HepG2 (cell line): ENCODE results near the gene BBIP1.

ENCODE experiments used
- ARNTL ChIP-seq: sonication (generic); formaldehyde crosslinking; IDR thresholded peaks from 2 replicates; pipeline ENCODE4 v1.4.0; 2020; ENCODE audit warnings: mild to moderate bottlenecking, missing genetic modification reagents
- ATF7 ChIP-seq, 2 experiments: fragments of 450-650 bp in 1 of 2; sonication (generic) in 1 of 2; formaldehyde crosslinking in 1 of 2; IDR thresholded peaks; 2 replicates each; pipeline versions ENCODE4 v1.4.0 to v1.6.1; 2016 to 2020; ENCODE audit warnings: antibody characterized with exemption in 1 of 2, mild to moderate bottlenecking in 1 of 2, missing genetic modification reagents in 1 of 2
- DMAP1 ChIP-seq: IDR thresholded peaks from 2 replicates; pipeline ENCODE4 v1.6.1; 2016
- EP300 ChIP-seq, 3 experiments: sonication (generic) in 1 of 3; formaldehyde crosslinking in 1 of 3; IDR thresholded peaks; 2 replicates each; pipeline versions ENCODE4 v1.5.1 to v1.6.1; 2011 to 2020; ENCODE audit warnings: low read depth in 2 of 3, low read length in 2 of 3, borderline replicate concordance in 1 of 3, improper control_type of control experiment in 1 of 3, mild to moderate bottlenecking in 1 of 3, missing genetic modification reagents in 1 of 3, moderate library complexity in 1 of 3
- FOXJ3 ChIP-seq: sonication (generic); formaldehyde crosslinking; IDR thresholded peaks from 2 replicates; pipeline ENCODE4 v1.4.0; 2020; ENCODE audit warnings: missing genetic modification reagents, mild to moderate bottlenecking, borderline replicate concordance
- TGIF2 ChIP-seq: IDR thresholded peaks from 2 replicates; pipeline ENCODE4 v1.6.1; 2016; ENCODE audit warnings: control low read depth, missing compliant biosample characterization
- ZNF678 ChIP-seq: sonication (generic); formaldehyde crosslinking; IDR thresholded peaks from 2 replicates; pipeline ENCODE4 v1.4.0; 2020; ENCODE audit warnings: mild to moderate bottlenecking, missing genetic modification reagents
- TF ChIP-seq, protein P1 (sequence below): sonication (generic); formaldehyde crosslinking; IDR thresholded peaks from 2 replicates; pipeline ENCODE4 v1.5.0; 2020; ENCODE audit warnings: mild to moderate bottlenecking, missing genetic modification reagents, moderate library complexity

DNA sequence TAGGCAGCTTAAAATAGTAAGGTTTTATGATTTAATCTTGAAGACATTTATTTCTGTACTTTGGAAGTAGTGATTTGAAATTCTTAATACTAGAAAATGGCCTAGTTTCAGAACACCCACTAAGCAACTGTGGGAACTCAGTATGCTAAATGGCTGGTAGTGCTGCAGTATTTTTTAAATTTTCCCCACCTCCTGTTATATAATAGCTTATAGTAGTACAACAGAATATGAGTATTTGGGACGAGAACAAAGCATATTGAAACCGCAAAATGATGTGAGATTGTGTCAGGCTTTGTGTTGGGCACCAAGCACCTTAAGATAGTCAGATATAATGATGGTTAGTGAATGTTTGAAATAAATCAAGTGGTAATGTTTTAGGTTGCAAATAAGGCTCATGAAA is 8.5 kb upstream of the BBIP1 start:
- TF ChIP-seq EP300 (IDR thresholded peaks at IDR 0.05; ENCODE audit: low read depth in 2 of 2, low read length in 2 of 2) (no peak), EP300 (CRISPR knock-in tag; IDR thresholded peaks at IDR 0.05; ENCODE audit: borderline replicate concordance) (no peak), ATF7 (IDR thresholded peaks at IDR 0.05) (no peak), ATF7 (CRISPR knock-in tag; IDR thresholded peaks at IDR 0.05) (no peak), ZNF678 (CRISPR knock-in tag) (no peak), TGIF2 (CRISPR knock-in tag) (no peak), DMAP1 (no peak), ARNTL (CRISPR knock-in tag) (no peak), FOXJ3 (CRISPR knock-in tag) (no peak)
- TF ChIP-seq, protein P1, sequence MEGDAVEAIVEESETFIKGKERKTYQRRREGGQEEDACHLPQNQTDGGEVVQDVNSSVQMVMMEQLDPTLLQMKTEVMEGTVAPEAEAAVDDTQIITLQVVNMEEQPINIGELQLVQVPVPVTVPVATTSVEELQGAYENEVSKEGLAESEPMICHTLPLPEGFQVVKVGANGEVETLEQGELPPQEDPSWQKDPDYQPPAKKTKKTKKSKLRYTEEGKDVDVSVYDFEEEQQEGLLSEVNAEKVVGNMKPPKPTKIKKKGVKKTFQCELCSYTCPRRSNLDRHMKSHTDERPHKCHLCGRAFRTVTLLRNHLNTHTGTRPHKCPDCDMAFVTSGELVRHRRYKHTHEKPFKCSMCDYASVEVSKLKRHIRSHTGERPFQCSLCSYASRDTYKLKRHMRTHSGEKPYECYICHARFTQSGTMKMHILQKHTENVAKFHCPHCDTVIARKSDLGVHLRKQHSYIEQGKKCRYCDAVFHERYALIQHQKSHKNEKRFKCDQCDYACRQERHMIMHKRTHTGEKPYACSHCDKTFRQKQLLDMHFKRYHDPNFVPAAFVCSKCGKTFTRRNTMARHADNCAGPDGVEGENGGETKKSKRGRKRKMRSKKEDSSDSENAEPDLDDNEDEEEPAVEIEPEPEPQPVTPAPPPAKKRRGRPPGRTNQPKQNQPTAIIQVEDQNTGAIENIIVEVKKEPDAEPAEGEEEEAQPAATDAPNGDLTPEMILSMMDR (CRISPR knock-in tag): no peak
